Hepatocyte (in vitro differentiated cells): ENCODE results near the gene ITGA4.

Source experiments
- EZH2 ChIP-seq: fragments of 200-600 bp; sonication (generic); IDR thresholded peaks from 2 replicates; pipeline ENCODE4 v1.6.1; 2016; ENCODE audit warnings: antibody characterized with exemption, mild to moderate bottlenecking, borderline replicate concordance
- EZH2phosphoT487 ChIP-seq: fragments of 200-600 bp; sonication (generic); IDR thresholded peaks from one replicate; pipeline ENCODE4 v1.6.1; 2018; ENCODE audit warnings: antibody characterized with exemption, mild to moderate bottlenecking, low read depth, moderate library complexity; ENCODE audit not compliant: unreplicated experiment, severe bottlenecking
- TF ChIP-seq, protein P1 (sequence below): fragments of 200-600 bp; sonication (generic); IDR thresholded peaks from 2 replicates; pipeline ENCODE4 v1.5.1; 2016; ENCODE audit warnings: antibody characterized with exemption, mild to moderate bottlenecking; ENCODE audit not compliant: poor library complexity

DNA sequence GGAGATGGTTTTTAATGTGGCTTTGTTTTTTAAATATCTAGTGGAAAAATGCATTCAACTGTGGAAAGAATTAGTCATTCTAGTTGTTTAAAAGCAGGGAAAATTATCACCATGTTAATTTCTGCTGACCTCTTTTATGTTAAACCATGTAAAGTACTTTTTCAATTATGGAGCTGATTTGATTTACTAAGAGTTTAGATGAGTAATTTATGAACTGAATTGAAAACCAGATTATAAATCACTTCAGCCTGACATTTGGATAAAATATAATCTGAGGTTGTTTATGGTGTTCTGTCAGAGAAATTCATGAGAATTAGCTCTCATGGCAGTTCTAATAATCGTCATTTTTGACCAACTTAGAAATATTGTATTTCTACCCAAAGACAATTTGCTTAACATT lies 11.6 kb downstream of the ITGA4 start:
- TF ChIP-seq, protein P1, sequence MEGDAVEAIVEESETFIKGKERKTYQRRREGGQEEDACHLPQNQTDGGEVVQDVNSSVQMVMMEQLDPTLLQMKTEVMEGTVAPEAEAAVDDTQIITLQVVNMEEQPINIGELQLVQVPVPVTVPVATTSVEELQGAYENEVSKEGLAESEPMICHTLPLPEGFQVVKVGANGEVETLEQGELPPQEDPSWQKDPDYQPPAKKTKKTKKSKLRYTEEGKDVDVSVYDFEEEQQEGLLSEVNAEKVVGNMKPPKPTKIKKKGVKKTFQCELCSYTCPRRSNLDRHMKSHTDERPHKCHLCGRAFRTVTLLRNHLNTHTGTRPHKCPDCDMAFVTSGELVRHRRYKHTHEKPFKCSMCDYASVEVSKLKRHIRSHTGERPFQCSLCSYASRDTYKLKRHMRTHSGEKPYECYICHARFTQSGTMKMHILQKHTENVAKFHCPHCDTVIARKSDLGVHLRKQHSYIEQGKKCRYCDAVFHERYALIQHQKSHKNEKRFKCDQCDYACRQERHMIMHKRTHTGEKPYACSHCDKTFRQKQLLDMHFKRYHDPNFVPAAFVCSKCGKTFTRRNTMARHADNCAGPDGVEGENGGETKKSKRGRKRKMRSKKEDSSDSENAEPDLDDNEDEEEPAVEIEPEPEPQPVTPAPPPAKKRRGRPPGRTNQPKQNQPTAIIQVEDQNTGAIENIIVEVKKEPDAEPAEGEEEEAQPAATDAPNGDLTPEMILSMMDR, result no peak
- TF ChIP-seq EZH2 (no peak), EZH2phosphoT487 (no peak)
